Measurements from ENCODE around the gene OR13G1. TPM values are rescaled to one million over a fixed set of nuclear protein-coding genes. Genes with fewer than 3 reads are reported as not detected.
"Not testable (repeated sequence)": the region's sequence is repeated elsewhere in the genome, so short reads cannot be mapped to it uniquely, and the experiment has no call there.

The OR13G1 gene
- total RNA-seq, 2 experiments from 2014 or later = not detected

GRCh38 chr1:247713753-247714152 lies 34.2 kb upstream of the OR13G1 start:
- DNase-seq (no peak), ATAC-seq (ENCODE audit: poor library complexity) (no peak)
- Histone ChIP-seq H3K4me3 (ENCODE audit: low read length) (no peak overlapping the region), H3K4me1 (ENCODE audit: insufficient read depth, low read length) (no peaks in the 10 kb centered on the region), H3K27ac (ENCODE audit: low read depth in 1 of 2, low read length in 2 of 2) (no peak overlapping the region), H3K27me3 (ENCODE audit: control insufficient read depth in 1 of 2, insufficient read depth in 2 of 2, low read length in 2 of 2) (no peaks in the 10 kb centered on the region), H3K9me3 (ENCODE audit: control insufficient read depth in 1 of 2, insufficient read depth in 1 of 2, low read length in 2 of 2) (peaks cover 0 to 6% of the 10 kb centered on the region in 2 experiments), H3K36me3 (ENCODE audit: insufficient read depth, low read length) (no peaks in the 10 kb centered on the region)
- Mint-ChIP-seq H3K9me3 (peaks cover 5% of the 10 kb centered on the region), H3K27me3 (peaks cover 3% of the 10 kb centered on the region), H3K4me3 (no peak overlapping the region), H3K27ac (no peak overlapping the region), H3K4me1 (ENCODE audit: low read depth) (no peaks in the 10 kb centered on the region), H3K36me3 (ENCODE audit: low read depth) (no peaks in the 10 kb centered on the region)
- ChIA-PET CTCF (no interaction called here), POLR2A (no interaction called here)
- TF ChIP-seq CTCF (IDR thresholded peaks at IDR 0.05) = no peak
- intact Hi-C loops (cut with DNase I, micrococcal nuclease) = no loop called here

GRCh38 chr1:247710681-247711080 lies 31.1 kb upstream of the OR13G1 start:
- DNase-seq; H3K27ac Mint-ChIP-seq; H3K36me3 Mint-ChIP-seq (ENCODE audit: low read depth); H3K27me3 ChIP-seq (ENCODE audit: control insufficient read depth in 1 of 2, insufficient read depth in 2 of 2, low read length in 2 of 2); POLR2A ChIA-PET; H3K4me1 Mint-ChIP-seq (ENCODE audit: low read depth); H3K4me1 ChIP-seq (ENCODE audit: insufficient read depth, low read length); ATAC-seq (ENCODE audit: poor library complexity); H3K9me3 ChIP-seq (ENCODE audit: control insufficient read depth in 1 of 2, insufficient read depth in 1 of 2, low read length in 2 of 2); H3K4me3 ChIP-seq (ENCODE audit: low read length); CTCF ChIA-PET; H3K4me3 Mint-ChIP-seq; H3K27me3 Mint-ChIP-seq; H3K9me3 Mint-ChIP-seq; H3K27ac ChIP-seq (ENCODE audit: low read depth in 1 of 2, low read length in 2 of 2); intact Hi-C loops (cut with DNase I, micrococcal nuclease); H3K36me3 ChIP-seq (ENCODE audit: insufficient read depth, low read length): not testable (repeated sequence)

GRCh38 chr1:247701338-247701737 lies 21.8 kb upstream of the OR13G1 start:
- no peak overlapping the region for H3K4me3 ChIP-seq (ENCODE audit: low read length)
- no peak overlapping the region for H3K27ac ChIP-seq (ENCODE audit: low read depth in 1 of 2, low read length in 2 of 2)
- H3K27me3 Mint-ChIP-seq = no peaks in the 10 kb centered on the region
- POLR2A ChIA-PET = no interaction called here
- H3K4me1 Mint-ChIP-seq (ENCODE audit: low read depth) = no peaks in the 10 kb centered on the region
- H3K9me3 Mint-ChIP-seq = peaks cover 2% of the 10 kb centered on the region
- H3K9me3 ChIP-seq (ENCODE audit: control insufficient read depth in 1 of 2, insufficient read depth in 1 of 2, low read length in 2 of 2) = no peaks in the 10 kb centered on the region
- no peak overlapping the region for H3K27ac Mint-ChIP-seq
- DNase-seq (no peak), ATAC-seq (ENCODE audit: poor library complexity) (no peak)
- H3K36me3 ChIP-seq (ENCODE audit: insufficient read depth, low read length) = no peaks in the 10 kb centered on the region
- H3K4me3 Mint-ChIP-seq = no peak overlapping the region
- TF ChIP-seq CTCF (IDR thresholded peaks at IDR 0.05) = no peak
- H3K36me3 Mint-ChIP-seq (ENCODE audit: low read depth) = no peaks in the 10 kb centered on the region
- intact Hi-C loops (cut with DNase I, micrococcal nuclease) = no loop called here
- no peaks in the 10 kb centered on the region for H3K27me3 ChIP-seq (ENCODE audit: control insufficient read depth in 1 of 2, insufficient read depth in 2 of 2, low read length in 2 of 2)
- CTCF ChIA-PET = no interaction called here
- H3K4me1 ChIP-seq (ENCODE audit: insufficient read depth, low read length) = no peaks in the 10 kb centered on the region

- no peaks in the 10 kb centered on the region for H3K27me3 ChIP-seq (ENCODE audit: control insufficient read depth in 1 of 2, insufficient read depth in 2 of 2, low read length in 2 of 2)
- H3K27ac ChIP-seq (ENCODE audit: low read depth in 1 of 2, low read length in 2 of 2) = no peak overlapping the region
- Mint-ChIP-seq H3K4me1 (ENCODE audit: low read depth) (no peaks in the 10 kb centered on the region), H3K27ac (no peak overlapping the region), H3K4me3 (no peak overlapping the region), H3K9me3 (no peaks in the 10 kb centered on the region), H3K36me3 (ENCODE audit: low read depth) (no peaks in the 10 kb centered on the region), H3K27me3 (no peaks in the 10 kb centered on the region)
- H3K9me3 ChIP-seq (ENCODE audit: control insufficient read depth in 1 of 2, insufficient read depth in 1 of 2, low read length in 2 of 2) = no peaks in the 10 kb centered on the region
- POLR2A ChIA-PET = no interaction called here
- CTCF ChIA-PET = no interaction called here
- ATAC-seq (ENCODE audit: poor library complexity) (no peak), DNase-seq (peak in 5 of 14 experiments; percentile 1 to 47 (median 21))
- intact Hi-C loops (cut with DNase I, micrococcal nuclease) = loop anchor here (5.0 kb wide), 1 partner anchor 1126 kb away; no protein-coding TSS in a partner anchor
- H3K4me1 ChIP-seq (ENCODE audit: insufficient read depth, low read length) = no peaks in the 10 kb centered on the region
- H3K4me3 ChIP-seq (ENCODE audit: low read length) = no peak overlapping the region
- TF ChIP-seq CTCF (IDR thresholded peaks at IDR 0.05) = peak; percentile 66
- H3K36me3 ChIP-seq (ENCODE audit: insufficient read depth, low read length) = no peaks in the 10 kb centered on the region
These were observed 1.9 kb upstream of the OR13G1 start for GRCh38 chr1:247681288-247681897.

All from CD4-positive, alpha-beta T cell (primary cell).